ENCODE measurements around the gene RSBN1. TPM values are rescaled to one million over a fixed set of nuclear protein-coding genes. Genes with fewer than 3 reads are reported as not detected.

RSBN1 gene
- total RNA-seq, 1 experiment from 2014 or later, result 15.5 TPM

DNA sequence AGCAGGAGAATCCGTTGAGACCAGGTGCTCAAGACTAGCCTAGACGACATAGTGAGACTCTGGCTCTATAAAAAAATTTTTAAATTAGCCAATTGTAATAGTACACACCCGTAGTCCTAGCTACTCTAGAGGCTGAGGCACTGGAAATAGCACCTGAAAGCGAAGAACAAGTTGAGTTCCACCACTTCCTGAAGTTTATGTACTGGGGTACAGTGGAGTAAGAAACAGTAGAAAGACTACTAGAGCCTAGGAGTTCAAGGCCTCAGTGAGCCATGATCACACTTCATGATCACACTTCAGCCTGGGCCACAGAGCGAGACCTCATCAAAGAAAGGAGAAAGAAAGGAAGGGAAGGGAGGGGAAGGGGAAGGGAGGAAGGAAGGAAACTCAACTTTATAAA is 19.8 kb downstream of the RSBN1 start (continued):
- TF ChIP-seq, protein P1, sequence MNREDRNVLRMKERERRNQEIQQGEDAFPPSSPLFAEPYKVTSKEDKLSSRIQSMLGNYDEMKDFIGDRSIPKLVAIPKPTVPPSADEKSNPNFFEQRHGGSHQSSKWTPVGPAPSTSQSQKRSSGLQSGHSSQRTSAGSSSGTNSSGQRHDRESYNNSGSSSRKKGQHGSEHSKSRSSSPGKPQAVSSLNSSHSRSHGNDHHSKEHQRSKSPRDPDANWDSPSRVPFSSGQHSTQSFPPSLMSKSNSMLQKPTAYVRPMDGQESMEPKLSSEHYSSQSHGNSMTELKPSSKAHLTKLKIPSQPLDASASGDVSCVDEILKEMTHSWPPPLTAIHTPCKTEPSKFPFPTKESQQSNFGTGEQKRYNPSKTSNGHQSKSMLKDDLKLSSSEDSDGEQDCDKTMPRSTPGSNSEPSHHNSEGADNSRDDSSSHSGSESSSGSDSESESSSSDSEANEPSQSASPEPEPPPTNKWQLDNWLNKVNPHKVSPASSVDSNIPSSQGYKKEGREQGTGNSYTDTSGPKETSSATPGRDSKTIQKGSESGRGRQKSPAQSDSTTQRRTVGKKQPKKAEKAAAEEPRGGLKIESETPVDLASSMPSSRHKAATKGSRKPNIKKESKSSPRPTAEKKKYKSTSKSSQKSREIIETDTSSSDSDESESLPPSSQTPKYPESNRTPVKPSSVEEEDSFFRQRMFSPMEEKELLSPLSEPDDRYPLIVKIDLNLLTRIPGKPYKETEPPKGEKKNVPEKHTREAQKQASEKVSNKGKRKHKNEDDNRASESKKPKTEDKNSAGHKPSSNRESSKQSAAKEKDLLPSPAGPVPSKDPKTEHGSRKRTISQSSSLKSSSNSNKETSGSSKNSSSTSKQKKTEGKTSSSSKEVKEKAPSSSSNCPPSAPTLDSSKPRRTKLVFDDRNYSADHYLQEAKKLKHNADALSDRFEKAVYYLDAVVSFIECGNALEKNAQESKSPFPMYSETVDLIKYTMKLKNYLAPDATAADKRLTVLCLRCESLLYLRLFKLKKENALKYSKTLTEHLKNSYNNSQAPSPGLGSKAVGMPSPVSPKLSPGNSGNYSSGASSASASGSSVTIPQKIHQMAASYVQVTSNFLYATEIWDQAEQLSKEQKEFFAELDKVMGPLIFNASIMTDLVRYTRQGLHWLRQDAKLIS (CRISPR knock-in tag; IDR thresholded peaks at IDR 0.05; ENCODE audit: borderline replicate concordance), result no peak
- no peak for TF ChIP-seq ELF4 (CRISPR knock-in tag; IDR thresholded peaks at IDR 0.05; ENCODE audit: low read depth)

DNA sequence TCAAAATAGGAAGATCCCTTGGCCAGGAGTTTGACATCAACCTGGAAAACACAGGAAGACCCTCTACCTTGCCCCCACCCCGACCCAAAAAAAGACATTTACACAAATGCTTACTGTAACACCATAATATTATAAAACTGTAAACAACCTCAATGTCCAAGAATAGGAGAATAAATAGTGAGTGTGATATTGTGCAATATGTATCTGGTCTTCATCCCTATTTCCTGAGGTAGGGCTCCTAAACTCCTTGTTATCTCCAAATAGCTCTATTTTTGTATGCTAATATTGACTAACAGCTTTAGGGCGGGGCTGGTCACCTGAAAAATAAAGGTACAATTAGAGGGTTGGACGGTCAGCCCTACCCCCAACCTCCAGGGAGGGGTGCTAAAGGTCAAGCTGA is 23.5 kb downstream of the RSBN1 start:
- POLR2A ChIA-PET, result interaction anchor here (0.5 kb wide), 1 partner anchor 235 kb away, joined by 5 read pairs; no protein-coding TSS in a partner anchor
- CTCF ChIA-PET, result no interaction called here
- TF ChIP-seq NFATC4 (CRISPR knock-in tag; IDR thresholded peaks at IDR 0.05), result no peak
- TF ChIP-seq, protein P2, sequence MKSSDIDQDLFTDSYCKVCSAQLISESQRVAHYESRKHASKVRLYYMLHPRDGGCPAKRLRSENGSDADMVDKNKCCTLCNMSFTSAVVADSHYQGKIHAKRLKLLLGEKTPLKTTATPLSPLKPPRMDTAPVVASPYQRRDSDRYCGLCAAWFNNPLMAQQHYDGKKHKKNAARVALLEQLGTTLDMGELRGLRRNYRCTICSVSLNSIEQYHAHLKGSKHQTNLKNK (CRISPR knock-in tag; IDR thresholded peaks at IDR 0.05), result no peak
- no peak for TF ChIP-seq ZNF263 (CRISPR knock-in tag; IDR thresholded peaks at IDR 0.05; ENCODE audit: low read depth)
- no peak for TF ChIP-seq RORB (CRISPR knock-in tag; IDR thresholded peaks at IDR 0.05)
- no peak for TF ChIP-seq FOXK1 (CRISPR knock-in tag; IDR thresholded peaks at IDR 0.05)
- no peak for TF ChIP-seq NFYB (CRISPR knock-in tag; conservative IDR thresholded peaks at IDR 0.05; ENCODE audit: low read depth)
- no peak for TF ChIP-seq ZNF232 (CRISPR knock-in tag; IDR thresholded peaks at IDR 0.05)
- no peak for TF ChIP-seq FOXP1 (CRISPR knock-in tag; IDR thresholded peaks at IDR 0.05; ENCODE audit: borderline replicate concordance)
- TF ChIP-seq, protein P3, sequence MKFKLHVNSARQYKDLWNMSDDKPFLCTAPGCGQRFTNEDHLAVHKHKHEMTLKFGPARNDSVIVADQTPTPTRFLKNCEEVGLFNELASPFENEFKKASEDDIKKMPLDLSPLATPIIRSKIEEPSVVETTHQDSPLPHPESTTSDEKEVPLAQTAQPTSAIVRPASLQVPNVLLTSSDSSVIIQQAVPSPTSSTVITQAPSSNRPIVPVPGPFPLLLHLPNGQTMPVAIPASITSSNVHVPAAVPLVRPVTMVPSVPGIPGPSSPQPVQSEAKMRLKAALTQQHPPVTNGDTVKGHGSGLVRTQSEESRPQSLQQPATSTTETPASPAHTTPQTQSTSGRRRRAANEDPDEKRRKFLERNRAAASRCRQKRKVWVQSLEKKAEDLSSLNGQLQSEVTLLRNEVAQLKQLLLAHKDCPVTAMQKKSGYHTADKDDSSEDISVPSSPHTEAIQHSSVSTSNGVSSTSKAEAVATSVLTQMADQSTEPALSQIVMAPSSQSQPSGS (CRISPR knock-in tag; IDR thresholded peaks at IDR 0.05; ENCODE audit: borderline replicate concordance, low read depth), result no peak
- no peak for TF ChIP-seq TP53 (CRISPR knock-in tag; IDR thresholded peaks at IDR 0.05)
- no peak for TF ChIP-seq SMAD3 (CRISPR knock-in tag; IDR thresholded peaks at IDR 0.05; ENCODE audit: borderline replicate concordance)
- no peak for TF ChIP-seq ELF4 (CRISPR knock-in tag; IDR thresholded peaks at IDR 0.05; ENCODE audit: low read depth)
- TF ChIP-seq FOXJ3 (CRISPR knock-in tag; IDR thresholded peaks at IDR 0.05; ENCODE audit: borderline replicate concordance), result no peak
- TF ChIP-seq, protein P4, sequence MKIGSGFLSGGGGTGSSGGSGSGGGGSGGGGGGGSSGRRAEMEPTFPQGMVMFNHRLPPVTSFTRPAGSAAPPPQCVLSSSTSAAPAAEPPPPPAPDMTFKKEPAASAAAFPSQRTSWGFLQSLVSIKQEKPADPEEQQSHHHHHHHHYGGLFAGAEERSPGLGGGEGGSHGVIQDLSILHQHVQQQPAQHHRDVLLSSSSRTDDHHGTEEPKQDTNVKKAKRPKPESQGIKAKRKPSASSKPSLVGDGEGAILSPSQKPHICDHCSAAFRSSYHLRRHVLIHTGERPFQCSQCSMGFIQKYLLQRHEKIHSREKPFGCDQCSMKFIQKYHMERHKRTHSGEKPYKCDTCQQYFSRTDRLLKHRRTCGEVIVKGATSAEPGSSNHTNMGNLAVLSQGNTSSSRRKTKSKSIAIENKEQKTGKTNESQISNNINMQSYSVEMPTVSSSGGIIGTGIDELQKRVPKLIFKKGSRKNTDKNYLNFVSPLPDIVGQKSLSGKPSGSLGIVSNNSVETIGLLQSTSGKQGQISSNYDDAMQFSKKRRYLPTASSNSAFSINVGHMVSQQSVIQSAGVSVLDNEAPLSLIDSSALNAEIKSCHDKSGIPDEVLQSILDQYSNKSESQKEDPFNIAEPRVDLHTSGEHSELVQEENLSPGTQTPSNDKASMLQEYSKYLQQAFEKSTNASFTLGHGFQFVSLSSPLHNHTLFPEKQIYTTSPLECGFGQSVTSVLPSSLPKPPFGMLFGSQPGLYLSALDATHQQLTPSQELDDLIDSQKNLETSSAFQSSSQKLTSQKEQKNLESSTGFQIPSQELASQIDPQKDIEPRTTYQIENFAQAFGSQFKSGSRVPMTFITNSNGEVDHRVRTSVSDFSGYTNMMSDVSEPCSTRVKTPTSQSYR (CRISPR knock-in tag; IDR thresholded peaks at IDR 0.05), result no peak
- no peak for TF ChIP-seq GRHL2 (CRISPR knock-in tag; IDR thresholded peaks at IDR 0.05; ENCODE audit: insufficient replicate concordance, severe bottlenecking)
- TF ChIP-seq ATF6 (CRISPR knock-in tag; IDR thresholded peaks at IDR 0.05), result no peak
- no peak for TF ChIP-seq PRDM15 (CRISPR knock-in tag; IDR thresholded peaks at IDR 0.05)
- no peak for TF ChIP-seq AR (CRISPR knock-in tag; IDR thresholded peaks at IDR 0.05)
- no peak overlapping the region for H3K4me3 Mint-ChIP-seq
- H3K4me1 Mint-ChIP-seq, result peaks cover 29% of the 10 kb centered on the region
- no peaks in the 10 kb centered on the region for H3K9me3 Mint-ChIP-seq
- no peak overlapping the region for H3K27ac Mint-ChIP-seq
- DNase-seq (ENCODE audit: low spot score) (no peak), ATAC-seq (no peak)
- peaks cover 5% of the 10 kb centered on the region for H3K36me3 Mint-ChIP-seq
- no peaks in the 10 kb centered on the region for H3K27me3 Mint-ChIP-seq (ENCODE audit: low read depth)
